MM.1S (cell line): ENCODE measurements around the gene MAGI2.

Experiments
- CTCF ChIP-seq: fragments of 300-600 bp; sonication (generic); IDR thresholded peaks from 2 replicates; pipeline ENCODE4 v1.5.1; 2016; ENCODE audit warnings: antibody characterized with exemption, low read length, mixed read lengths
- EZH2phosphoT487 ChIP-seq: fragments of 300-600 bp; sonication (generic); IDR thresholded peaks from 2 replicates; pipeline ENCODE4 v1.6.1; 2018; ENCODE audit warnings: antibody characterized with exemption, low read length

- TF ChIP-seq CTCF (no peak), EZH2phosphoT487 (no peak)
These were observed 156.7 kb downstream of the MAGI2 start for GRCh38 chr7:79296553-79297320.
